Skin of body (tissue), 2 donors: Measurements from ENCODE around the gene OR2AG2. TPM values are rescaled to one million over a fixed set of nuclear protein-coding genes. Genes with fewer than 3 reads are reported as not detected.
"Not testable (repeated sequence)": the region's sequence is repeated elsewhere in the genome, so short reads cannot be mapped to it uniquely, and the experiment has no call there.

ENCODE experiments used
- DNase-seq: peaks from one replicate; lab custom pipeline; 2025; lab: John Stamatoyannopoulos, UW
- total RNA-seq: library from RNA; depleted of rRNA; stranded (reverse); fragments of >200 nt; gene quantifications from one replicate; pipeline ENCODE4 v1.2.3, GENCODE V29; 2014

OR2AG2 gene, protein sequence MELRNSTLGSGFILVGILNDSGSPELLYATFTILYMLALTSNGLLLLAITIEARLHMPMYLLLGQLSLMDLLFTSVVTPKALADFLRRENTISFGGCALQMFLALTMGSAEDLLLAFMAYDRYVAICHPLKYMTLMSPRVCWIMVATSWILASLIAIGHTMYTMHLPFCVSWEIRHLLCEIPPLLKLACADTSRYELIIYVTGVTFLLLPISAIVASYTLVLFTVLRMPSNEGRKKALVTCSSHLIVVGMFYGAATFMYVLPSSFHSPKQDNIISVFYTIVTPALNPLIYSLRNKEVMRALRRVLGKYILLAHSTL
- total RNA-seq = 0.10 TPM

DNA sequence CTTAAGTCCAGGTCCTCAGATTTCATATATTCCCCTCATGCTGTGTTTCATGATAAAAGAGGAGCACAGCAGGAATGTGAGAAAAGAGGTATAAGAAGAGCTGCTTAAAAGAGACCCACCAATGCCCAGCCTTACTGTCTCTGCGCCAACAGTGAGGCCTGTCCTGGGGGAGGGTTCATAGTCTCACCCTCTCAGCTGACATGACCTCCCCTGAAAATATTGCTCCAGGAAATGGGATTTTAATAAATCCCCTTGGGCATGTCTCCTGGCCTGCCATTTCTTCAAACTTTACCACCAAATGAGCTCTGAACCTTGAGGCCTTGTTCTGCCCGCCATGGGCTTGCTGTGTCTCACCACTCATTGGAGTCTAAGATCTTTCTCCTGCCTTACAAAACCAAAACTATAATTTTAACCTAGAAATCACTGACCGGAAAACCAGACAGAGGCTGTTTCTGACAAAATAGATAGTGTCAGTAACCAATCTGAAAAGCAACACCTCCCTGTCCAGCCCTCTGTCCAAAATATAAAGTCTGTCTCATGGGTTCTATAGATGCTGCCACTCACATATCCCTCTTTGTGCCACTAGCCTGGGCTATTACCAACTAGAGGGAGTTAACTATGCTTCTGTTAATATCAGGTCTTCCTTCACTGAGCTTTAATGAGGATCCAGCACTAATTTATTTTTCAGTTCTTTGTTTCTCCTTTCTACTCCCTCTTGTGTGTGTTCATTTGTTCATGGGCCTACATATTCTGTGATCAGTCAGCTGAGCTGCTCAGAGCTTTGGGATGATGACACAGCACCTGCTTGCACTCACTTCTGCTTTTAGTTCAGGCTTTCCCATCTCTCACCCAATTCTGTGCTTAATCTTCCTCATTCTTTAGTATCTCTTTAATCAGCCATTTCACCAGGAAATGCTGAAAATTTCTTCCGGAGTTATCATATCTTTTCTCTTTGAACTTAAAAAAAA, at the start of gene OR2AG2:
TSS of gene OR2AG2 (minus strand) at position 51 of the 968 bp plus-strand sequence. CDS start 3,019 bp downstream, outside the sequence.
- no peak for DNase-seq

DNA sequence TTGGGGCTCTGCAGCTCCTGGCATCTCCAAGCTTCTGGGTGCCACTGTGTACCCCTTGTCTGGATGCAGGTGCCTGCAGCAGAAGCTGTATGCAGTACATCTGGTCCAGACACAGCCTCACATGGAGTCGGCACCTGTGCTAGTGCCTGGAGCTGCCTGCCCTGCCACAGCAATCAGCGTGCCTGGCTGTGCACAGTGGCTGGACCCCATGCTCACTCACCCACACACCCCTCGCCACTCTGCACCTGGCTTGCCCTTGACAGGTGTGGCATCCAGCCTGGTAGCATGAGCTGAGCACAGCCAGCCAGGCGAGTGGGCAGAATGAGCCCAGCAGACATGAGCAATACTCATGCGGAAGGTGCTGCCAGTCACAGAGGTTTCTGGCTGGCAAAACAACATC, 47.2 kb upstream of the OR2AG2 start:
- DNase-seq = no peak

DNA sequence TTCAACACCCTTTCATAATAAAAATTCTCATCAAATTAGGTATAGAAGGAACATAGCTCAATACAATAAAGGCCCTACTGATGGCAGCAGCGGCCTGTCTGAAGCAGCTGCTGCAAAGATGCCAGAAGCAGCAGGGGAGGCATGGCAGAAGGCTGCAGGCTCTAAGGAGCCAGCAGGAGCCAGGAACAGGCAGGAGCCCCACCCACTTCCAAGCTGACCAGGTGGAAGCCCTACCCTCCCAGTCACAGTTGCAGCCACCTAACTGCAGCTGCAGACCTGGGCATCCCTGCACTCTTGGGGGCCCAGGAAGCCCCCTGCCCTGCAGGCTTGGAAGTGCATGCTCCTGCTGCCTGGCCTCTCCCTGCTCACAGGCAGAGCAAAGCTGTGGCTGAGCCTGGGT, 45.9 kb upstream of the OR2AG2 start:
- no peak for DNase-seq

DNA sequence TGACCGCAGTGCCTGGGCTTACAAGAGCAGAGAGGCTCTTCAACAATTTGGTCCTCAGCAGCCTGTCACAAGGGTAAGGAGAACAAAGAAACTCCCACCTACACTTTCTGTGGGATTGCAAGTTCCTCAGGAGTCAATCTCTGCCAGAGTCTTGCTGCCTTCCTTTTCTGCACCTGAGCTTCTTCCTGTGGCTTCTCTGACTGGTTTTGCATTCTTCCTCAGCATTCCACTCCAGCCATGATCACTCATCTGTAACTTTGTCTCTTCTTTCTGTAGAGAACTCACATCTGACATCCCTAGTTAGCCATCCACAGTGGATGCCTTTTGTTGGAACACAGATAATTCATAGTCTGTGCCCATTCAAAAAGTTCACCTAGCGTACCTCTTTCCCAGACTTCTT, 41.9 kb upstream of the OR2AG2 start:
- no peak for DNase-seq

DNA sequence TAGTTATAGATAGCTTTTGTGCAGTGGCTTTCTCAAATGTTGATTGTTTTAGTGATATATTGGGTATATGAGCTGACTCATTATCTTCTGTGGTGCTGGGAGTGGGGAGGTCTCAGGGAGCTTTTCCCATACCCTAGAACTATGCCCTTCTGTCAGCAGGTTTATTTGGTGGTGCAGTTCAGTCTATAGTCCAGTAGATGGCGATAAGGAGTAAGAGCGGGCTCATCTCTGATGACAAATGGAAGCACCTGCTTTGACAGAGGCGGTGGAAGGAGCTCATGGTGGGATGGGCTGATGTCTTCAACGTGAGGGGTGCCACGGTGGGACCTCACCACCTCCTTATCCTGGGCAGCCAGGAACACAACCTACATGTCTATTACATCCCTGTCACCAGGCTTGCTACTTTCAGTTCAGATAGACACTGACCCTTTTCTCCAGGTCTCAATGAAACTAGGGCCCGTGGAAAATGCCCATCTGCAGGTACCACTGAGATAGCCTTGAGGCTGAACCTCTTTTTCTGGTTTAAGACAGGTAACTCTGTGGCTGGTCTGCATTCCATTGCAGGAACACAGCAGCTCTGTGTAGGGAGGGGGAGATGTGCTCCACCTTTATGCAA, 40.7 kb upstream of the OR2AG2 start:
- DNase-seq = no peak

DNA sequence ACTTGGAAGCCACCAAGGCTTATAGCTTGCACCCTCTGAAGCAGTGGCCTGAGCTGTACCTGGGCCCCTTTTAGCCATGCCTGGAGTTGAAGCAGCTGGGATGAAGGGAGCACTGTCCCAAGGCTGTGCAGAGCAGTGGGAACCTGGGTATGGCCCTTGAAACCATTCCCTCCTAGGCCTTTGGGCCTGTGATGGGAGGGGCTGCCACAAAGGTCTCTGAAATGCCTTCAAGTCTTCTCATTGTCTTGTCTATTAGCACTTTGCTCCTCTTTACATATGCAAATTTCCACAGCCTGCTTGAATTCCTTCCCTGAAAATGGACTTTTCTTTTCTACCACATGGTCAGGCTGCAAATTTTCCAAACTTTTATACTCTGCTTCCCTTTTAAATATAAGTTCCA, 29.3 kb upstream of the OR2AG2 start:
- not testable (repeated sequence) for DNase-seq

DNA sequence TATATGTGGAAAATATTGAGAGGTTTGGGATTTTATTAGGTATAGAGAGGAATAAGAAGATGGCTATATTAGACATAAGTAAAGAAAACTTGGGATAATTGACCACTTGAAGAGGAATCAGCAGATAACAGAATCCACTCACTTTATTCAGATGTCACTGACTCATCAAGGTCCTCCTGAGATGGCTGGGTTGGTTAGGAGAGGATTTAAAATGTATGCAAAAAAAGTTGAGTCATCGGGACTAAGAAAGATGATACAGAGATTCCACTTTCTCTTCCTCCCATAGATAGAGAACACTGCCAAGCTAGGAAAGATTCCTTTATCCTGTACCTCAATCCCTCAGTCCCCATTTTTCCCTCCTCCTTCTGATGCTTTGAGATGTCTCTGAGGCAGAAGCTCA, 27.6 kb upstream of the OR2AG2 start, which contains the start of gene OR6A2:
TSS of gene OR6A2 (minus strand) at position 288 of the 400 bp plus-strand sequence. CDS start 3,981 bp downstream, outside the sequence.
- no peak for DNase-seq

DNA sequence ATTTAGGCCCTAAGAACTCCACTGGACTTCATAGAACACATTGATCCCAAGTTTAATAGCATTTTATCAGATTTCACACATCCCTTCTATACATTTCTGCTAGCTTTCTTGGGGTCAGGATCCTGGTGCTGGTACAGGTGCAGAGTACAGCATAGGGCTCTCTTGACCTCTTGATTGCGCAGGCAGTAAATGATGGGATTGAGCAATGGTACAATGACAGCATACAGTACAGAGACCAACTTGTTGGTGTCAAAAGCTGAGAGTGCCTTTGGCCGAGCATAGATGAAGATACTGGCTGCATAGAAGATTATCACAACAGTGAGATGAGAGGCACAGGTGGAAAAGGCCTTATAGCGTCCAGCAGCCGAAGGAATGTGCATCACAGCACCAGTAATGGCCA, 22.9 kb upstream of the OR2AG2 start:
- no peak for DNase-seq

DNA sequence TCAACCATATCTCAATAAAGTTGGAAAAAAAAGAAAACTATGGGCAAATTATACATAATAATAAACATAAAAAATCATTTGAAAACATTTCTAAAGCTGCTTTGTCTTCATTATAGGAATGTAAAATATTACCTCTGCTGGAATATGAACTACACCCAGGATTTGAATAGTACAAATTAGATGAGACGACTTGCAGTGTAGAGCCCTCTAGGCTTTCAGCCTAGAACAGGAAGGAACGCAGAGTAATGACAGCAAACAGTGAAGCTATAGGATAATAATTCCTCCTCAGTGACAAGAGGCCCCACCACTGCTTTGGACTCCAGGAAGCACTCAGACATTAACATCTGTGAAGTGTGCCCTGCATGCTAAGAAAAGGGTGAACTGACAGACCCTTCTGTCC, 18.8 kb upstream of the OR2AG2 start:
- DNase-seq = no peak

DNA sequence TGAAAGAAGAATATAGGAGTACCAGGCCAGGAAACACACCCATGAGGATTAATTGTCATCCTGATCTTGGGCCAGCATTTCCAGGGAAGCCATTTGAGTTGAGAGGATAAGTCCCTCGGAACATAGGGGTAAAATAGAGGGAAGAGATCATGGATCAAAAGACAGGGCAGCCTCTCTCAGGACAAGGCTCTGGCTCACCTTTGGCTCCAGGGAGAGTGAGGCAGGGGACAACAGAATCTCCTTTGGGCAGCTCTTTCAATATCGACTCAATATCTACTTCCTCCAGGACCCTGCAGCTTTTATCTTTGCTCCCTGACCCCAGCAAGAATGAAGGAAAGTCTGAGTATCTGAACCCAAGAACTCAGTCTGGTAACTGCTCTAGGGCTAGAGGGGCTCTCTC, 10.9 kb upstream of the OR2AG2 start, which contains the start of gene OR2AG1:
TSS of gene OR2AG1 (plus strand) at position 301 of the 400 bp plus-strand sequence. CDS start 2,018 bp downstream, outside the sequence.
- DNase-seq = no peak

DNA sequence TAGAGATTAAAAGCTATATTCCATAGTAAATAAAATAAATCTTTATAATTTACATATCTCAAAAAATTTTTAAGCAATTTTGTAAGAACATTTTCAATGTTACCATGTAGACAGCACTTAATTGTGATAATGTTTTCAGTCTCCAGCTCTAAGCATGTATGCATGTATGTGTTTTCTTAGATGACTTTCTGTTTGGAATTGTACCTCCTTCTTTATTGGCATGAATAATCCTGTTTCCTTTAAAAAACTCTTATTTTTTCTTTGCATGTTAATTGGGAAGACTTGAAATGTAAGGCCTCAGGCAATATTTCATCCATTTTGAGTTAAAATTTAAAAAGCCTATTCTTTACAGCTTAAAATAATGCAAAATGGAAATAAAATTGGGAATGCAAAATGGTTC, 9.1 kb upstream of the OR2AG2 start:
- DNase-seq = no peak

DNA sequence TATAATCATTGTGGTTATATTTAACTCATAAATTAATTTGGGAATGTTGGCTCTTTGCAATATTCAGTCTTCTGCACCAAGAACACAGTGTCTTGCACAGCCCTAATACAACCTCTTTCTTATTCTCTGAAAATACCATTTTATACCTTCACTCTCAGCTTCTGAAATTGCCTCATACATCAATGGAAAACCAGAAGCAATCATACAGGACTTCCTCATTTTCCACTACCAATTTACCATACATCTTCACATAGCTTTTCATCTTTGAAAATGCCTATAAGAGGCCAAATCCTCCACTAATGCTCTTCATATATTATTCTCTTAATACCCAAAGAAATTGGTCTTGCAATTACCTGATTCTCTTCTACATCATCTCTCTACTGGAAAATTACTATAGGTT, 6.7 kb upstream of the OR2AG2 start:
- no peak for DNase-seq

DNA sequence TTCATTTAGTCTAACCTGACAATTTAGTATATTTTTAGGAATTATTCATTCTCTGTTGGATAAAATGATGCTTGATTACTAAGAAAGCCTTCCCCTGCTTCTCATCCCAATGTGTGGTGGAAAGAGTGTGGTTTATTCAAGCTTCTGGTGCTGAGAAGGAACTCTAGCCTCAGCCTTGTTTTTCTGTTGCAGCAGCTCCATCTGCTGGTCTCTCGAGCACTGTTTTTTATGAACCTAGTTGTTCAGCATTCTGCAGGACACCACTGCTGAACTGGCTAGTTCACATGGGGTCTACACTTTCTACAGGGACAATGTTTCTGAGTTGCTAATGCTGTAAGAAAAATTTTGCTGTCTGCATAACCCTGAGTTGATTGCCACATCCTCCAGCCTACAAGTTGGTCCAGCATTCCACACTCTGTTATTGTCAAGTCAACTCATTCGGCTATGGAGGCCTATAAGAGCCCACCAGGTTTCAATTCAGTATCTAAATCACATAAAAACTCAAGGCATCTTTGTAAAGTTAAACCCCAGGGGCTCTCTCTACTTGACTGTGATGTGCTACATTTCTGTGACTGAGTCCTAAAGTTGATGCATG, 14.3 kb downstream of the OR2AG2 start:
- DNase-seq = peak; percentile 28

DNA sequence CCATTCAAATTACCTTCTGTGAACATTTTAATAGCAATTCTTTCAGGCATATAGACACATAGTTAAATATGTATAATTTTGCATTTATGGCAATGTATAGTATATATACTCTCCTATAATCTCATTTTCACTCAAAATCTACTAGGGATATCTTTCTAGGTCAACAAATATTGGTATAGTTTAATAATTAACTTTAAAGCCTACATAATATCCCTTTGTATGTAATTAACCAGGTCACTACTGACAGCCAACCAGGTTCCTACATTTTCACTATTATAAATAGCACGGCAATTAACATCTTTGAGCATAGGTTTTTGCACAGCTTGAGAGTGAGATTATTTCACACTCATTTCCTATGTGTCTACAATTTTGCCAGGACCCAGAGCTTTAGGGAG, 15.8 kb downstream of the OR2AG2 start:
- no peak for DNase-seq

DNA sequence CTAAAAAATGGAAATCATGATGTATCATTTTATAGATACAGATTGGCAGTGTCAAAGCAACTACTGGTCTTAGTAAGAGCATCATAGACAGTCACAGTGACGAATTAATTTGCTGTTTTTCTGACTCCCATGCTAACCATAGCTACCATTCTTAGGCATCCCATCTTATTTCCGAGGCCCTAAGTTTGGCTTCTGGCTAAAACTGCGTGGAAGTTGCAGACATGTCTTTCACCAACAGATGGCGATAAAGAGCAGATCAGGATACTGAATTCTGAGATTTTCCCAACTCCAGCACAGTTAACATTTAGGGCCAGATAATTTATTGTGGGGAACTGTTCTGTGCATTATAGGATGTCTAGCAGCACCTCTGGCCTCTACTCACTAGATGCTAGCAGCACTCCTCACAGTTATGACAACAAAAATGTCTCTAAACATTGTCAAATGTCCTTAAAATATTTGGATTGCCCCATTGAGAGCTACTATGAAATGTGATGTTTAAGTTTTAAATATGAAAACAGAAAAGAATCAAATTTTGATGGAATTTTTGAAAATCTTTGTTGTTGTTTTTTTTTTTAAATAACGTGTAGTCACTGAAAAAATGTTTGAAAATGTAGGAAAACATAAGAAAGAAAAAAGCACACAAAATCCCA, 16.3 kb downstream of the OR2AG2 start:
- peak; percentile 6 for DNase-seq

DNA sequence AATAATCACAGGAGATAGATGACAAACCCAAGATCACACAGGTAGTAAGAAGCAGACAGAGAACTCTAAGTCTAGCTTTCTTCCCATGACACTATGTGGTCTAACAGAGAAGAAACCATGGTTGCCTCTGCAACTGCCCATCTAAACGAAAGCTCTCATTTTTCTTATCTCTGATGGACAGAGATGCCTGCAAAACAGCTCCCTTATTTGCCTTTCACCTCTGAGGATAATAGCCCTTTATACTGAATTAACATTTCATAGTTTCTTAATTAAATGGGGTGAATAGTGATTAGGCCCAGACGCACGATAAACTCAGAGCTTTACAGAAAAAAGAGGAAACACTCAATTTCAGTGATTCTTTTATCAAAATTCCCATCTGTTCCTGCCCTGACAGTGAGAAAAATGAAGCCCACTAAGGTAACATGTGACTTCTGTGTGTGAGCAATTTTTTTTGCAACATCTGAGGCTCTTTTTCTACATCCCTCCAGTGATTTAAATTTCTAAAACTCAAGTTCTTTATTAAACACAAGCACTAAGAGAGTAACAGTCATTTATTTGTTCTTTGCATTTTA, 24.6 kb downstream of the OR2AG2 start:
- DNase-seq = no peak

DNA sequence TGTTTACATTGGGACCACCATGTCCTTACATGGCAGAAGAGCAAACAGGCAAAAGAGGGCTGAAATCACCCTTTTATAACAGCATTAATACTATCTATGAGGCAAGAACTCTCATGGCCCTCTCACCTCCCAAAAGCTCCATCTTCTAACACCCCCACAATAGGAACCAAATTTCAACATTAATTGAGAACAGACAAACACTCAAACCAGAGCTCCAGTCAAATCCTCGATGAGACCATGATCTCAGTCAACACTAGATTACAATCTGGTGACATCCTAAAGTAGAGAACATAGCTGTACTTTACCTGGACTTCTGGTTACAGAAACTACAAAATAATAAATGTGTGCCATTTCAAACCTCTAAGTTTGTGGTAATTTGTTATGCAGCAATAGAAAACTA, 25.1 kb downstream of the OR2AG2 start:
- DNase-seq = no peak

DNA sequence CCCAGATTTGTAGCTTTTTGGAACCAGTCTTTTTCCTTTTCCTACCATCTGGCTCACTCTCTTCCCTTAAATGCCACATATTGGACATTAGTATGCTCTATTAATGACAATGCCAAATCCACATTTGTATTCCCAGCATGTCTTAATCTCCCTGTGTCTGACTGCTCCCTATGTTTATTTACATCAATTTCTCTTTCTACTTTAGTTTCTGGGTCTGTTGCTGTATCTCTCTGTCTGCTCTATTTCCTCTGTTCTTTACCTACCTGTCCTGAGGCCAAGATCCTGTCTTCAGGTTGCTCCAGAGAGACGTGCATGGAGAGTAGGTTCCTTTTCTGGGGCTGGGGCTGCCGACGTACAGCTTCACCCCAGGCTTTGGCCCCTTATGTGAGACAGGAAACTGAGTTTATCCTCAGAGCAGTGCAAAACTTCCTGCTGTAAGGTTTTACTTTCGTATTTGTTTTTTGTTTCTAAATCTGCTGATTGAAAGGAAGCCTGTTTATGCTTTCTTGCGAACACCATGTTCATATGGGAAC, 25.6 kb downstream of the OR2AG2 start:
- no peak for DNase-seq

DNA sequence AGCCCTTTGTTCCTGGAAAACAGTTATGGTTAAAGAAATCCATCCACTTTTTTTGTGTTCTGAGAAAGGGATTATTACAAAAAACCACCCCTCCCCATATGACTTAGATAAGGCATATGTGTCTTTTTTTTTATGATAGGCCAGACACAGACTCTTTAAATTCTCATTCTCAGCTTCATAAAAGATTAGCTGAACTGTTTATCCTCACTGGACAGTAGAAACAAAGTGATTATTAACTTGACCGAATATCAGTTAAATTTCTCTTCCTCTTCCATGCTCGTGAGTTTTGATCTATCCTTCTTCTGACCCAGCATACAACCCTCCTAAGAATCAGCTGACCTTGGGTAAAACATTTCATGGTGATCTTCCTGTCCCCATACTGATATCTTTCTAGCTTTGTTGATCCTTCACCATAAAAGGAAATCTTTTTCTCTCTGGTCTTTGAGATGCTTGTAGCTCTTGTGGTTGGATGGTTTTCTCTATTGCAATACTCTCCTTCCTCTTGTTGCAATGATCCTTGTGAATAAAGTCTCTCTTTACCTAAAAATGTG, 26.2 kb downstream of the OR2AG2 start:
- no peak for DNase-seq

DNA sequence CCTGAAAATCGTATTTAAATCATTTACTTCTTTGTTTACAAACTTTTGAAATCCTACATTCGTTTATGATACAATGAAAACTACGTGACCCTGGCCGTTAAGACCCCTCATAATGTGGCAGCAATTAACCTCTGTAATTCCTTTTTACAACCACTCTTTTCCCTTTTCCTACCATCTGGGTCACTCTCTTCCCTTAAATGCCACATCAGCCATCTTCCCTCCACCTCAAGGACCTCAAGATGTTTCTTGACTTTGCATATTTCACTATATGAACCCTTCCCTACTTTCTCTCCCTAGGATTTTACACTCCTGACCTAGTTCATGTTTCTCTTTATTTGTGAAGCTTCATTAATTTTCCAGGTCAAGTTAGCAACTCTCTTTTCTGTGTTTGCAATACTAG, 26.8 kb downstream of the OR2AG2 start:
- DNase-seq = no peak
